ENCODE data around the gene ATXN1. TPM values are rescaled to one million over a fixed set of nuclear protein-coding genes. Genes with fewer than 3 reads are reported as not detected.

Gene ATXN1
- total RNA-seq, 4 donors from 2014 or later, result 42.4 to 74.9 (median 52.1) TPM

DNA sequence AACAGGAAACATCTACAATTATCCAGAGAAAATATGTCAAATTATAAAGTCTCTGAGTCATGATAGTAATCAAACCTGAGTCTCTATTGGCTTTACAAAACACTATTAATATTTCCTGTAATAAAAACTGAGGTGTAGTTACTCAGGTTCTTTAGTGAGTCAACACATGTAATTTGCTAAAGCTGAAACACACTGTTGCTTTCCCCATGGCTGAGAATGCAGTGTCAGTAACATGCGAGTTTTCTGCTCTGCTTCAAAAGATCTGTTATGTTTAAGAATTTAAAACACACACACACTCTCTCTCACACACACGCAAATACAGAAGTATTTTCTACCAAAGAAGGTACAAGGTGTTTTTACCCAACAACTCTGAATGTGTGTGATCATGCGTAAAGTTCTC is 38.6 kb downstream of the ATXN1 start:
- no peak for TF ChIP-seq POLR2AphosphoS5 (IDR thresholded peaks at IDR 0.05)
- no peak for TF ChIP-seq POLR2A (IDR thresholded peaks at IDR 0.05; ENCODE audit: low read depth)
- TF ChIP-seq EP300 (IDR thresholded peaks at IDR 0.05), result no peak
- no peak for TF ChIP-seq CTCF (IDR thresholded peaks at IDR 0.05)
- DNase-seq (ENCODE audit: extremely low spot score), result no peak
- intact Hi-C loops (cut with DNase I), result no loop called here
- no peaks in the 10 kb centered on the region for H3K27me3 ChIP-seq
- no peak overlapping the region for H3K4me3 ChIP-seq
- H3K9me3 ChIP-seq, result no peaks in the 10 kb centered on the region
- H3K4me1 ChIP-seq, result peaks cover 31 to 82% (median 69%) of the 10 kb centered on the region in 4 donors
- H3K27ac ChIP-seq (replicated peaks in 1 of 4), result no peak overlapping the region
- H3K36me3 ChIP-seq, result no peaks in the 10 kb centered on the region
- WGBS, result 55% methylated on average over 3 of the region's 3 CpGs

DNA sequence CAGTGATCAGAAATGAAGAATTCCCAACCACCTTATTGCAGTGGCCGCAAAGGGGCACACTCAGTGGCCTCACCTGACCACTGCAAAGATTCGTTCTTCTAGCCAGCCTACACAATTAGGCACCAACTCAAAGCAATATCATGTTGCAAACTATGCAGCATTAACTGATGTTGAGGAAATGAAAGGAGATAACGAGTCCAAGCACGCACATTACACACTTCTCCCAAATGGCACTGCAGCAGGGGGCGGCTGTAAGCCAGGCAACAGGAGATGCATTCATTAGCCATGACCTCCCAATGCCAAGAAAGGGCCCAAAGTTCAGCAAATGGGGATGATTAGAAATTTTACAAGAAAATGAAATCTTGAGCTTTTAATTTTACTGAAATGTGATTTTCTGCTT is 39.3 kb downstream of the ATXN1 start:
- peaks cover 31 to 87% (median 68%) of the 10 kb centered on the region in 4 donors for H3K4me1 ChIP-seq
- H3K9me3 ChIP-seq, result no peaks in the 10 kb centered on the region
- WGBS, result 85% methylated on average over 5 of the region's 5 CpGs
- no peak overlapping the region for H3K27ac ChIP-seq (replicated peaks in 1 of 4)
- DNase-seq (ENCODE audit: extremely low spot score), result no peak
- intact Hi-C loops (cut with DNase I), result no loop called here
- no peaks in the 10 kb centered on the region for H3K36me3 ChIP-seq
- no peak overlapping the region for H3K4me3 ChIP-seq
- no peak for TF ChIP-seq CTCF (IDR thresholded peaks at IDR 0.05)
- no peak for TF ChIP-seq POLR2AphosphoS5 (IDR thresholded peaks at IDR 0.05)
- TF ChIP-seq EP300 (IDR thresholded peaks at IDR 0.05), result no peak
- no peak for TF ChIP-seq POLR2A (IDR thresholded peaks at IDR 0.05; ENCODE audit: low read depth)
- no peaks in the 10 kb centered on the region for H3K27me3 ChIP-seq

- Histone ChIP-seq H3K36me3 (no peaks in the 10 kb centered on the region), H3K4me3 (no peak overlapping the region), H3K9me3 (no peaks in the 10 kb centered on the region), H3K27ac (replicated peaks in 1 of 4) (no peak overlapping the region), H3K4me1 (peaks cover 31 to 77% (median 58%) of the 10 kb centered on the region in 4 donors), H3K27me3 (no peaks in the 10 kb centered on the region)
- WGBS, result 94% methylated on average over 4 of the region's 4 CpGs
- TF ChIP-seq POLR2A (IDR thresholded peaks at IDR 0.05; ENCODE audit: low read depth) (no peak), POLR2AphosphoS5 (IDR thresholded peaks at IDR 0.05) (no peak), EP300 (IDR thresholded peaks at IDR 0.05) (no peak), CTCF (IDR thresholded peaks at IDR 0.05) (no peak)
- intact Hi-C loops (cut with DNase I), result no loop called here
- DNase-seq (ENCODE audit: extremely low spot score), result no peak
Measured at GRCh38 chr6:16720861-16721260, 40.4 kb downstream of the ATXN1 start.

- TF ChIP-seq POLR2AphosphoS5 (IDR thresholded peaks at IDR 0.05), result no peak
- no peak for TF ChIP-seq CTCF (IDR thresholded peaks at IDR 0.05)
- TF ChIP-seq EP300 (IDR thresholded peaks at IDR 0.05), result no peak
- TF ChIP-seq POLR2A (IDR thresholded peaks at IDR 0.05; ENCODE audit: low read depth), result no peak
- intact Hi-C loops (cut with DNase I), result no loop called here
- 93% methylated on average over 8 of the region's 8 CpGs for WGBS
- DNase-seq (ENCODE audit: extremely low spot score), result no peak
- no peak overlapping the region for H3K27ac ChIP-seq (replicated peaks in 1 of 4)
- no peak overlapping the region for H3K4me3 ChIP-seq
- H3K4me1 ChIP-seq, result peaks cover 22 to 64% (median 44%) of the 10 kb centered on the region in 4 donors
- H3K9me3 ChIP-seq, result no peaks in the 10 kb centered on the region
- H3K27me3 ChIP-seq, result no peaks in the 10 kb centered on the region
- H3K36me3 ChIP-seq, result no peaks in the 10 kb centered on the region
Measured at GRCh38 chr6:16719488-16719887, 41.8 kb downstream of the ATXN1 start.

- intact Hi-C loops (cut with DNase I), result no loop called here
- 47% methylated on average over 3 of the region's 3 CpGs for WGBS
- H3K4me1 ChIP-seq, result peaks cover 11 to 57% (median 38%) of the 10 kb centered on the region in 4 donors
- DNase-seq (ENCODE audit: extremely low spot score), result no peak
- H3K27ac ChIP-seq (replicated peaks in 1 of 4), result no peak overlapping the region
- no peaks in the 10 kb centered on the region for H3K9me3 ChIP-seq
- H3K36me3 ChIP-seq, result no peaks in the 10 kb centered on the region
- H3K4me3 ChIP-seq, result no peak overlapping the region
- H3K27me3 ChIP-seq, result no peaks in the 10 kb centered on the region
- TF ChIP-seq EP300 (IDR thresholded peaks at IDR 0.05) (no peak), POLR2AphosphoS5 (IDR thresholded peaks at IDR 0.05) (no peak), POLR2A (IDR thresholded peaks at IDR 0.05; ENCODE audit: low read depth) (no peak), CTCF (IDR thresholded peaks at IDR 0.05) (no peak)
Measured at GRCh38 chr6:16718356-16718755, 42.9 kb downstream of the ATXN1 start.
